ENCODE data around the gene CRADD. TPM values are rescaled to one million over a fixed set of nuclear protein-coding genes. Genes with fewer than 3 reads are reported as not detected.
A peak's percentile ranks its signal among the peaks of the same experiment; 100 is the strongest.

CRADD gene
- total and polyA plus RNA-seq, 4 donors = 6.3 to 28.9 (median 16.6) TPM

DNA sequence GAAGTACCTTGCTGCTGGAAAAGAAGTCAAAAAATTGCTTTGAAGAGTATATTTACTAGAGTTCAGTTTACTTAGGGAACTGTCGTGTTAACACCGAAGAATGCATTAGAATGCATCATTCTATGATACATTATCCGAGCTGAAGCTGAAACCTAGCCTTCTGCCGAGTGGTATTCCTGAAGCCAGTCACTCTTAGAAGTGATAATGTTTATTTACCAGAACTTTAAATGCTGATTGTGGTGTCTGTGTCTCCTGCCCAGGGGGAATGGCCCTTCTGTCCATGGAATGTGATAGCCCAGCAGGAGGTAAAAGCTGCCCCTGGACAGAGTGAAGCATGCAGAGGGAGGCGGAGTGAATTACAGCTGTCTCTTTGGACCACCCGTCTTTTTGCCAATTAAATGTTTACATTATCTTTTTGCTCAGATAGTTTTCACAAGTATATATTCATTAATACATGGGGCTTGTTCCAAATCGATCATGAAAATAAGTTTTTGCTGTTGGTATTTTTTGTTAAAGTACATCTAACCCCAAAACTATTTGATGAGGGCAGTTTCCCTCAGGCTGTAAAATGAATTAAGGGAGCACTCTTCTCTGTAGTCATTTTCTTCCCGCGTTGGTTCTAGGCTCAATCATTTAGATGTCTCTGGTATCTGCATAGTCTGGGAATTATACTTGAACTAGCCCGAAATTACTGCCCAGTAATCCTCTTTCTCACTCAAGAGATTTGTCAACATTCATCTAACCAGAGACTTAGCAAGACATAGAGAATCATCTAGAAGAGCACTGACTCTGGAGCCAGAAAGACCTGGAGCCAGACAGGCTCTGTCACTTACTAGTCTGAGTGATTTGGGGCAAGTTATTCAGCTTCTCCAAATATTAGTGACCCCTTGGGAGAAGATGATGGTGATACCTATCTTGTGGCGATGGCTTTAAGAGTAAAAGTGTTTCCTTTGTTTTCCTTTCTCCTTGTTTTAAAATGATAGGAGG is 147.6 kb downstream of the CRADD start:
- ATAC-seq (ENCODE audit: insufficient read depth, low FRiP score) (no peak), DNase-seq (no peak)
- WGBS, 2 donors = 83 to 87% methylated on average over 11 of the region's 11 CpGs
- Histone ChIP-seq H3K4me3 (no peak overlapping the region), H3K27ac (ENCODE audit: low read depth in 1 of 2, low read length in 1 of 2) (peak overlapping the region in 1 of 2 donors; percentile 56), H3K4me1 (ENCODE audit: control insufficient read depth in 5 of 5, insufficient read depth in 5 of 5, low read length in 5 of 5) (peaks cover 2 to 53% (median 31%) of the 10 kb centered on the region in 5 donors), H3K27me3 (ENCODE audit: control insufficient read depth in 3 of 3, insufficient read depth in 3 of 3, low read length in 2 of 3) (no peaks in the 10 kb centered on the region), H3K36me3 (ENCODE audit: control insufficient read depth in 4 of 4, insufficient read depth in 4 of 4, low read length in 4 of 4) (no peaks in the 10 kb centered on the region), H3K9me3 (ENCODE audit: control insufficient read depth in 4 of 4, insufficient read depth in 3 of 4, low read length in 3 of 4) (no peaks in the 10 kb centered on the region), H3K9ac (ENCODE audit: insufficient read depth in 1 of 2, low read length in 2 of 2) (no peak overlapping the region)
- TF ChIP-seq CTCF (IDR thresholded peaks at IDR 0.05; ENCODE audit: control extremely low read depth, extremely low read depth) = no peak

DNA sequence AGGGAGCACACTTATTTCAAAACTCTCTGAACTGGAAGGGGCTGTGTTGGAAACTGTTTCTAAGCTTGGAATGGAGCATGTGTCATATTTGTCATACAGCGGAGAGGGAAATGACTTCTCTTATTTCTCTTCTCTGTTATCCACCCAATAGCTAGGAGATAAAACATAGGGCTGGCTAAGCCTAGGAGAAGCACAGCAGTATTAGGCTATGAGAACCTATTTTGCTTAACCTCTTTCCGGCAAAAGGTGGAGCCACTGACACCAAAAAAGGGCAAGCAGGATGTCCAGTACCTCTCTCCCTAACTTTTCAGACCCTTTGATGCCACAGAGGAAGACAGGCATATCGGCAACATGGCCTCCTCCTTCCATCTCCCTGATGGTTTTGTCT is 148.3 kb downstream of the CRADD start:
- 87 to 90% methylated on average over 3 of the region's 3 CpGs for WGBS, 2 donors
- Histone ChIP-seq H3K4me1 (ENCODE audit: control insufficient read depth in 5 of 5, insufficient read depth in 5 of 5, low read length in 5 of 5) (peaks cover 1 to 49% (median 29%) of the 10 kb centered on the region in 5 donors), H3K36me3 (ENCODE audit: control insufficient read depth in 4 of 4, insufficient read depth in 4 of 4, low read length in 4 of 4) (no peaks in the 10 kb centered on the region), H3K9me3 (ENCODE audit: control insufficient read depth in 4 of 4, insufficient read depth in 3 of 4, low read length in 3 of 4) (no peaks in the 10 kb centered on the region), H3K4me3 (no peak overlapping the region), H3K27me3 (ENCODE audit: control insufficient read depth in 3 of 3, insufficient read depth in 3 of 3, low read length in 2 of 3) (no peaks in the 10 kb centered on the region), H3K9ac (ENCODE audit: insufficient read depth in 1 of 2, low read length in 2 of 2) (no peak overlapping the region), H3K27ac (ENCODE audit: low read depth in 1 of 2, low read length in 1 of 2) (peak overlapping the region in 1 of 2 donors; percentile 56)
- DNase-seq (peak in 1 of 3 donors; percentile 43), ATAC-seq (ENCODE audit: insufficient read depth, low FRiP score) (no peak)
- no peak for TF ChIP-seq CTCF (IDR thresholded peaks at IDR 0.05; ENCODE audit: control extremely low read depth, extremely low read depth)

GRCh38 chr12:93825931-93826555 is 148.9 kb downstream of the CRADD start:
- no peaks in the 10 kb centered on the region for H3K9me3 ChIP-seq (ENCODE audit: control insufficient read depth in 4 of 4, insufficient read depth in 3 of 4, low read length in 3 of 4)
- H3K27me3 ChIP-seq (ENCODE audit: control insufficient read depth in 3 of 3, insufficient read depth in 3 of 3, low read length in 2 of 3) = no peaks in the 10 kb centered on the region
- peak in 2 of 3 donors; percentile 77 to 84 for DNase-seq
- H3K4me1 ChIP-seq (ENCODE audit: control insufficient read depth in 5 of 5, insufficient read depth in 5 of 5, low read length in 5 of 5) = peaks cover 1 to 43% (median 29%) of the 10 kb centered on the region in 5 donors
- H3K27ac ChIP-seq (ENCODE audit: low read depth in 1 of 2, low read length in 1 of 2) = peak overlapping the region in 1 of 2 donors; percentile 56
- no peak overlapping the region for H3K4me3 ChIP-seq
- no peaks in the 10 kb centered on the region for H3K36me3 ChIP-seq (ENCODE audit: control insufficient read depth in 4 of 4, insufficient read depth in 4 of 4, low read length in 4 of 4)
- no peak for TF ChIP-seq CTCF (IDR thresholded peaks at IDR 0.05; ENCODE audit: control extremely low read depth, extremely low read depth)
- 59 to 82% methylated on average over 6 of the region's 6 CpGs for WGBS, 2 donors
- H3K9ac ChIP-seq (ENCODE audit: insufficient read depth in 1 of 2, low read length in 2 of 2) = no peak overlapping the region
- no peak for ATAC-seq (ENCODE audit: insufficient read depth, low FRiP score)

Measured in lung (tissue), 12 donors.